GM15510 (cell line): ENCODE measurements around the gene CLCA2.

Experiments used
- POLR2A ChIP-seq: IDR thresholded peaks from 3 replicates; pipeline ENCODE4 v1.6.1; 2011; ENCODE audit warnings: borderline replicate concordance; ENCODE audit not compliant: insufficient read length; ENCODE audit errors: extremely low read depth

CLCA2 gene

GRCh38 chr1:86487131-86487810, 63.3 kb downstream of the CLCA2 start:
- no peak for TF ChIP-seq POLR2A

GRCh38 chr1:86487811-86488141, 63.8 kb downstream of the CLCA2 start:
- no peak for TF ChIP-seq POLR2A

GRCh38 chr1:86489242-86489878, 65.4 kb downstream of the CLCA2 start:
- no peak for TF ChIP-seq POLR2A

- TF ChIP-seq POLR2A = no peak
Measured at GRCh38 chr1:86491171-86491950, 67.4 kb downstream of the CLCA2 start.

- no peak for TF ChIP-seq POLR2A
Measured at GRCh38 chr1:86498281-86498680, 74.3 kb downstream of the CLCA2 start.

GRCh38 chr1:86499987-86500593, 76.1 kb downstream of the CLCA2 start:
- TF ChIP-seq POLR2A = no peak

- no peak for TF ChIP-seq POLR2A
Measured at GRCh38 chr1:86500714-86501113, 76.7 kb downstream of the CLCA2 start.

- no peak for TF ChIP-seq POLR2A
Measured at GRCh38 chr1:86502721-86503405, 78.9 kb downstream of the CLCA2 start.

- TF ChIP-seq POLR2A = no peak
Measured at GRCh38 chr1:86503406-86504136, 79.6 kb downstream of the CLCA2 start.

GRCh38 chr1:86504137-86504479, 80.1 kb downstream of the CLCA2 start:
- TF ChIP-seq POLR2A = no peak

- no peak for TF ChIP-seq POLR2A
Measured at GRCh38 chr1:86504895-86505563, 81.1 kb downstream of the CLCA2 start.

- no peak for TF ChIP-seq POLR2A
Measured at GRCh38 chr1:86505564-86505902, 81.6 kb downstream of the CLCA2 start.
